Activated CD8-positive, alpha-beta memory T cell treated with anti-CD3 and anti-CD28 coated beads for 24 hours (primary cell): Measurements from ENCODE around the gene SOX12.
"Not testable (repeated sequence)": the region's sequence is repeated elsewhere in the genome, so short reads cannot be mapped to it uniquely, and the experiment has no call there.

ENCODE experiments used
- DNase-seq: peaks from one replicate; pipeline ENCODE4 v3.0.0-alpha.2; 2020

SOX12 gene

DNA sequence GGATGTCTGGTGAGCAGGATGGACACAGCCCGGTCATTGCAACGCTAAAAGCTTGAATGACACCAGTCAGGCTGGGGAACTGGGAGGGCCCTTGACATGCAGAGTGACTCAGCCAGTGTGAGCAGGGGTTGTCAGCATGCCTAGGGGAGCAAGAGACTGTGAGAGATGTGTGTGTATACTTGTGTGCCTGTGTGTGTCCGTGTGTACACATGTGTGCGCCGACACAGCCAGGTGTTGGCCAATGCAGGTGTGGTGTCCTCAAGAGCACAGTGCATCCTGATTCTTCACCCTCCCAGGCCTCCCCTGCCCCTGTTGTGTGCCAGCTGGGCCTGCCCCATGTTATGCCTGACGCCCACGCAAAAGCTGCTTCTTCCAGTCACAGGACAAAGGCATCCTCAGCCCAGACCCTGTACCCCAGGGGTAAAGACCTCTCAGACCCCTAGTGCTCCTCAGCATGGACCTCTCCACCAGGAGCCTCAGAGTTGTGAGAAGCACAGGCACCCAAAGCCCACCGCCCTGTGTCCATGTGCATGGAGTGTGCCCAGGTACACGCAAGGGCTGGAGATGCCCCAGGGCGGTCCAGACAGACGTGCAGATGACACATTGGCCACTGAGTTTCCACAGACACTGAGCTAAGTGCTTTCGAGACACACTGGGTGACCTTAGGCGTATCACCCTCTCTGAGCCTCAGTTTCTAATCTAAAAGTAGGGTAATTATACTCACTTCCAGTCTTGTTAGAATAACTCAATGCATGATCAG lies 38.1 kb downstream of the SOX12 start:
- no peak for DNase-seq

DNA sequence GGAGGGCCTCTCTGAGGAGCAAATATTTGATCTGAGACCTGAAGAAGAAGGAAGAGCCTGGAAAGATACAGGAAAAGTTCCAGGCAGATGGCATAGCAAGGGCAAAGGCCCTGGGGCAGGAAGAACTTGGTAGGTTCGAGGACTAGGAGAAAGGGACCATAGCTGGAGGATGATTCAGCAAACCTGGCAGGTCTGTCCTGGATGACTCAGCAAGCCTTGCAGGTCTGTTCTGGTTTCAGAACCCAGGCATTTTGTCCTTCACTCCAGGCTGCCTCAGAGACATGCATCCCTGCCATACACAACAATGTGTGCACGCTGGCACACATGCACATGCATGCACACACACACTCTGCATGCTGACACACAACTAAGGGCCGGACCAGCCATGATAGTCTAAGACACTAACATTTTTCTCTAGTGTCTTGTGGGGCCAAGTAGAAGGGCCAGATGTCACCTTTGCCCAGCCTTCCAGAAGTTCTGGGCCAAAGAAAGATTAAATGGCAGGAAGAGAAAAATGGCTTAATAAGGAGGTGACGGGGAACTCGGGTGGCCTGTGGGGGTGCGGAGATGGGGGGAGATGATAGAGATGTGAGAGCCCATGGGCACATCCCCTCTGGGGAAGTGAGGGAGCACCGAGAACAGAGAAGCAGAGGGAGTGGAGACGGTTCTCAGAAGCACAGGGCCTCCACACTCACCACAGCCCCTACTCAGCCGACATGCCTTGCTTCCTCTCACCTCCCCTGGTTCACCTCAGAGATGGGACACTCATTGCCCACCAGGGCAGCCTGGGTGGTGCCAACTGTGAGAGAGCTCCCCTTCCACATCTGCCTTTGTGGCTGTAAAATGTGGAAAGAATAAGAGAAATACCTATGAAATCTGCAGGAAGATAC lies 39.8 kb downstream of the SOX12 start:
- no peak for DNase-seq

DNA sequence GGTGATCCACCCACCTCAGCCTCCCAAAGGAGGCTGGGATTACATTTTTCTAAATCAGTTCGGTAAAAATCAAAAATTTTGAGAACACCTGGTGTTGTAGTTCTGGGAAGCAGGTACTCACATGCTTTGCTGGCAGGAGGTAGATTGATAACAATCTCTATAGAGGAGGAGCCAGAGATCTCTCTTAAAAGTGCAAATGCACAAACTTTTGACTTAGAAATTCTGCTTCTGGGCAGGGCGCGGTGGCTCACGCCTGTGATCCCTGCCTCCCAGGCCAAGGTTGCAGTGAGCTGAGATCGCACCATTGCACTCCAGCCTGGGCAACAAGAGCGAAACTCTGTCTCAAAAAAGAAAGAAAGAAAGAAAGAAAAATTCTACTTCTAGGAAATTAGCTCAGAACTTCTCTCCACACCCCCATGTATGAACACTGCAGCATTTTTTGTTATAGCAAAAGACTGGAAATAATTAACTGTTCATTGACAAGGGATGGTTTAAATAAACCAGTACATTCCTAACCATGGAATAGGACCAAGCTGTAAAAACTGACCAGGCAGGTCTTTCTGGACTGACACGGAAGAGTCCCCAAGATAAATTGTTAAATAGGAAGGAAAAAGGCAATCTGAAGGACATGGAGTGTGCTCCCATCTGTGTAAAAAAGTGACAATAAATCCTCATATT lies 40.8 kb downstream of the SOX12 start:
- no peak for DNase-seq

DNA sequence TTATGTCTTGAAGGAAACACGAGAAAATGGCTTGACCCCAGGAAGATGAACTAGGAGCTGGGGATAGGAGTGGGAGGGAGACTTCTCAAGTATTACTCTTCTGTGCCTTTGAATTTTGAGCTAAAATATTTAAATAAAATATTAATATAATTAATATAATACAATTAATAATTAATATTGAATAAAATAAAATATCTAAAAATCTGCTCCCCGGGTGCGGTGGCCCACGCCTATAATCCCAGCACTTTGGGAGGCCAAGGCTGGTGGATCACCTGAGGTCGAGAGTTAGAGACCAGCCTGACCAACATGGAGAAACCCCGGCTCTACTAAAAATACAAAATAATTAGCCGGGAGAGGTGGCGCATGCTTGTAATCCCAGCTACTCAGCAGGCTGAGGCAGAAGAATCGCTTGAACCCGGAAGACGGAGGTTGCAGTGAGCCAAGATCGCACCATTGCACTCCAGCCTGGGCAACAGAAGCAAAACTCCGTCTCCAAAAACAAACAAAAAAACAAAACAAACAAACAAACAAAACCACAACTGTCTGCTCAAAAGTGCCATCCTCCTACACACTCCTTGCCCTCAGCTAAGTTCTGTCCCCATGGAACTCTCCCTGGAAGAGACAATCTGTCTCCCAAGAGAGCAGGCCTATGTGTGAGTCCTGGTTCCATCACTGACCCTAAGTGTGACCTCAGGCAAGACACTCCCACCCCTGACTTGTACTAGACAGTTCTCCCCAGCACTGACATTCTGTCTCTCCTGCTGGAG lies 41.5 kb downstream of the SOX12 start:
- no peak for DNase-seq

DNA sequence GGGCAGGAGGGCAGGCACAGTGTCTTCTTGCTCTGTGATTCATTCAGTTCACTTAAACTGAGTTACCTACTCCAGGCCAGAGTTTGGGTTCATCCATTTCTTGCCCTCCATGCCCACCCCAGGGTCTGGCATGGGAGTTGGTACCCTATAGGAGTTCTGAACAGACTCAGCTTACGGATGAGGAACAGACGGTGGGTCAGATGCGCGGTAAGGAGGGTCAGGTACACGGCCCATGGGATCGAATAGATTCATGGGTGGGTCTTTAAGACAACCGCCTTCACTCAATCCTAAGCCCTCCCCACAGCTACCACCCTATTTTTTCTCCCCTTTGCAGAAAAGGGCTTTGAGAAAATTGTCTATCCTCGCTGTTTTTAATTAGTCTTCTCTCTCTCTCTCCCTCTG lies 42.1 kb downstream of the SOX12 start:
- DNase-seq: no peak

DNA sequence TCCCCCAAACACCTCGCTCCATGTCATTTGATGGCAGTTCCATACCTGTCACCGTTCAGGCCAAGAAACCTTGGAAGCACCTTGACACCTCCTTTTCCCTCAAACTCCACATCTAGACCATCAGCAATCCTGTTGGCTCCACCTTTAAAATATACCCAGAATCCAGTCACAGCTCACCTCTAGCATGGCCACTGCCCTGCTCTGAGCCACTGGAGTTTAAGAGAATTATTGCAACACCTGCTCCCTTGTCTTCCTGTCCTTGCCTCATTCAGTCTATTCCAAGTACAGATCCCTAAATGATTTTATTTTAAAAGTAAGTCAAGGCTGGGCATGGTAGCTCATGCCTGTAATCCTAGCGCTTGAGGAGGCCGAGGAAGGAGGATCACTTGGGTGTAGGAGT lies 43.6 kb downstream of the SOX12 start:
- DNase-seq: no peak

DNA sequence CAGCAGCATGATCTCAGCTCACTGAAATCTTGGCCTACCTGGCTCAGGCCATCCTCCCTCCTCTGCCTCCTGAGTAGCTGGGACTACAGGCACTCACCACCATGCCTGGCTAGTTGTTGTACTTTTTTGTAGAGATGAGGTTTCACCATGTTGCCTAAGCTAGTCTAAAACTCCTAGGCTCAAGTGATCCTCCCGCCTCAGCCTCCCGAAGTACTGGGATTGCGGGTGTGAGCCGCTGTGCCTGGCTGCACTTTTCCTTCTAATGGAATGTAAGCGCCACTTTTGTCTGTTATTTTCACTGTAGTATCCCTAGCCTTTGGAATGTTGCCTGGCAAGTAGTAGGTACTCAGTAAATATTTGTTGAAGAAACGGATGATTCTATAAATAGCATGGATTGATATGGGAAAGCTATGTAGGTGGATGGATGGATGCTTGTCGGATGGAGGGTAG lies 44.8 kb downstream of the SOX12 start:
- DNase-seq: no peak

DNA sequence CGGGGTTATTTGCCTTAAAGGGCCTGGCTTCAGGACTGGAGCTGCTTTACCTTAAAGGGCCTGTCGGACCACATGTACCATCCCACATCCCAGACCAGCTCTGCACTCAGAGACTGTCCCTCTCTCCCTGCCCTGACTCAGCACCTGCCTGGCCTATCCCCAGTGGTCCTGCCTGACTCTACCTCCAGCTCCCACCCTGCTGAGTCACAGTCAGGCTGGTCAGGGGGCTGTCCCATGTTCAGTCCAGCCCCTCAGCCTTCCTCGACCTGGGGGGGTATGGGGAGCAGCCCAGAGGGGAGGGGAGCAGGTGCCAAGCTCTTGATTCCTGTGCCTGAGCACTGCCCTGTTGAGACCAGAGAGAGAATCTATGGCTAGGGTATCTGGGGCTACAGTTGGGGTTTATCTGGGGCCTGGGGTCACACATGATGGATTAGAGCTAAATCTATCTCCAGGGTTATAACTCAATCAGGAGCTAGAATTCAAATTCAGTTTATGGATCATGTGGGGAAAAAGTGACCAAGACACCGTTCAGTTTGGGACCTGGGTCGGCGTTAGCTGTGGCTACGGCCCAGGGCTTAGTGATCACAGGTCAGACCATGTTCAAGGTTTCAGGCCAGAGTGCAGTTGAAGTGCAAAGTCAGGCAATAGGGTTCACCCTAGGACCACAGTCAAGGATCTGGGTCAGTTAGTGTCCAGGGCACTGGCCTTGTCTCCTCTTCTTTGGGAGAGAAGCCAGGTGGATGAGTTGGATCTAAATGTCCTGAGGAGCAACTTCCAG lies 45.8 kb downstream of the SOX12 start:
- no peak for DNase-seq

DNA sequence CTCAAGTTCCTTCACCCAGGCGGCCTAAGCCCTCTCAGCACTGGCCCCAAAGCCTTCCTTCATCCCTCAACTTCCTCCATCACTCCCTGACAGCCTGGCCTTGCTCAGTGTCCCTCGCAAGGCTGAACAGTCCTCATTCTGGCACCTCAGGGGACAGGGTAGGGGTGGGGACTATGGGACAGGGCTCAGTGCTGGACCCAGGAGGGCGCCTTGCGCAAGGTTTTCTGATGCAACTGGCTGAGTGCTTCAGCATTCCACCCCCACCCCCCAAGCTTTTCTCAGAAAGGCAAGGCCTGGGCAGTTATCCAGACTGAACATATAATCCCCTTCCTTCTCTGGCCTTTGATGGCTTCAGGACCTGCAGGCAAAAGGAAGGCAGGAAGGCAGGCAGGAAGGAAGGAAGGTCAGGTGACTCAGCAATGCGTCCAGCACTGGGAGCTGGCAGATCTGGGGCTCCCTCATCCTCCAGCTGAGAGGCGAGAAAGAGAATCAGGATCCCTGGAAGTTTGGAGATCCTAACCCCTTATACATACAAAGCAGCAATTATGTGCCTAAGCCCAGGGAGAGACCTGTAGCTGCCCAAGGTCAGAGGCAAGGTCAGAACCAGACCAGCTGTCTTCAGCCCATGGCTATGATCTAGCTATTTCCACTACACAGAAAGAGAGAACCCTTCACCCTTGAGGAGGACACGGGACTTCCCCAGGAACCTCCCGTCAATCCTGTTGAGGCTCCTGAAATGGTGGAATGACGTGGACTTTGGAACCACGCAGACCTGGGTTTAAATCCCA lies 46.6 kb downstream of the SOX12 start:
- no peak for DNase-seq

DNA sequence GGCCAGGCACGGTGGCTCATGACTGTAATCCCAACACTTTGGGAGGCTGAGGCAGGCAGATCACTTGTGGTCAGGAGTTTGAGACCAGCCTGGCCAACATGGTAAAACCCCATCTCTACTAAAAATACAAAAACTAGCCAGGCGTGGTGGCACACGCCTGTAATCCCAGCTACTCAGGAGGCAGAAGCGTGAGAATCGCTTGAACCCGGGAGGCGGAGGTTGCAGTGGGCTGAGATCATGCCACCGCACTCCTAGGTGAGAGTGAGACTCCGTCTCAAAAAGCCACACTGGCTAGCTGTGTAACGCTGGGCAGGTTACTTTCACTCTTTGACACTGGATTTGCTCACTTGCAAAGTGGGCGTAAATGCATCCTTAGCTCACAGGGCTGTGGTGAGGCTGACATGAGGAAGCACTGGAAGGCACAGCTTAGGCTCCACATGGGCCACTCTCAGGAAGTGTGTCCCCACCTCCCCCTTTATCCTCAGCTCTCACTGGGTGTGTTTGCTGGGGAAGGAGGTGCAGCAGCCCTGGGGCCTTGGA lies 47.3 kb downstream of the SOX12 start:
- not testable (repeated sequence) for DNase-seq

DNA sequence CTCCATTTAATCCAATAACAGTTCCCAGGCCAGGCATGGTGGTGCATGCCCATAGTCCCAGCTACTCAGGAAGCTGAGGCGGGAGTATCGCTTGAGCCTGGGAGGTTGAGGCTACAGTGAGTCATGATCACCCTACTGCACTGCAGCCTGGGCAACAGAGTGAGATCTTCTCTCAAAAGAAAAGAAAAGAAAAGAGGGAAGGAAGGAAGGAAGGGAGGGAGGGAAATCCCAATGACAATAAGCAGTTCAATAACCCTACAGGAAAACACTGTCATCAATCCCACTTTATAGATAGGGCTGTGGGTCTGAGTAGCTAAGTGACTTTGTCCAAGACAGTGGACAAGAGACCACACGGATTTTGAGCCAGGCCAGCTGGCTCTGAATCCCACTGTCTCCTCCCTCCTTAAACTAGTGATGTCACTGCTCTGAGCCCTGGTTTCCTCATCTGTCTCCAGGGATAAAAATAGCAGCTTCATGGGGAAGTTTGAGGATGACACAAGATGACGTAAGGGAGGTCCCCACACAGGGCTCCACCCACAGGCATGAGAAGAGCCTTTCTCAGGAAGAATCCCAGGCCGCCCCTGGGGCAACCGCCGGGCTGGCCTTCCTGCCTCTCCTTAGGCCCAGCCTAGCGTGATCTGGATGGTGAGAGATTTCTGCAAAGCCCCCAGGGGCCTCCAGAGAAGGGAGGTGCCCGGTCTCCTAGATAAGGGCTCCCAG lies 48.0 kb downstream of the SOX12 start:
- no peak for DNase-seq

DNA sequence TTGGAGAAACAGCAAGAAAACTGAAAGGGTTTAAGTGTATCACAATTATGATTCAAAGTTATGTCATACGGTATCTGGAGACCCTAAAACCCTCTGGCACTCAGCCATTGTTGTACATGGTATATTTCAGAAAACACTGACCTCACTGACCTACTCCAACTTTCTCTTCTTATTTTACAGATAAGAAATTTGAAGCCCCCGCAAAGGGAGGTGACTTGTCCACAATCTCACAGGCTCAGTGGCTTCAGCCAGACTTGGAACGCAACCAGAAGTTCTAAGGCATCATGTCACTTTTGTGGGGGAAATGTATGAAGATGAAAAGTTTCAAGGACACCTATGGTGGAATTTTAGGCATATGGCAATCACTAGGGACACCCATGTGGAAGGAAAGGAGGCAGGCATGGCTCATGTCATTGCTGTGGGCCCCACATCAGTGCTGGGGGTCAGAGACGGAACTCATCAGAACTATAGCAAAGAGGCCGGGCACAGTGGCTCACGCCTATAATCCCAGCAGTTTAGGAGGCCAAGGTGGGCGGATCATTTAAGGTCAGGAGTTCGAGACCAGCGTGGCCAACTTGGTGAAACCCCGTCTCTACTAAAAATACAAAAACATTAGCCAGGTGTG lies 50.0 kb downstream of the SOX12 start:
- no peak for DNase-seq

DNA sequence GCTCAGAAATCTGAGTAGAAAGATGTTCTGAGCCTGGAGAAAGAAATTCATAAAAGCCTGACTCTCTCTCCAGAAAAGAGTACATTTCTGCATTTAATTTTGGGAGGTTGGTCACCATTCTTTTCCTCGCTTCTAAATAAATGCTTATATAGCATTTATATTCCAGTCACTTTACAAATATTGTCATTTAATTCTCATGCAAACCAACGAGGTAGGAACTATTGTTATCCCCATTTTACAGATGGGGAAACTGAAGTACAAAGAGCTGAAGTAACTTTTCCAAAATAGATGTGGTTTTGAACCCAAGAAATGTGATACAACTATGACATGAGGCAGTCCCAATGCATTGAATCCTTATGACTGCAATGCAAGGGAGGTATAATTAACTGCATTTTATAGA lies 50.7 kb downstream of the SOX12 start:
- no peak for DNase-seq

DNA sequence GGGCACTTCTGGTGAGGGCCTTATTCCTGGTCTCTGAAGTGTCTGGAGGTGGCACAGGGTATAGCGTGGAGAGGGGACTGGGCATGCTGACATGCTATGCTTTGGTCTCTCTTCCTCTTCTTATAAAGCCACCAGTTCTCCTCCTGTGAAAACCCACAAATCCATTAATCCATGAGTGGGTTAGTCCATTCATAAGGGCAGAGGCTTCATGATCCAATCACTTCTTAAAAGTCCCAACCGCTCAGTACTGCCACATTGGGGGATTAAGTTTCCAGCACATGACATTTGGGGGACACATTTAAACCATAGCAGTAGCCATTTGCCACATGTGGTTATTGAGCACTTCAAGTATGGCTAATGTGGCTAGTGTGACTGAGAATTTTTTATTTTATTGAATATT lies 51.4 kb downstream of the SOX12 start:
- no peak for DNase-seq

DNA sequence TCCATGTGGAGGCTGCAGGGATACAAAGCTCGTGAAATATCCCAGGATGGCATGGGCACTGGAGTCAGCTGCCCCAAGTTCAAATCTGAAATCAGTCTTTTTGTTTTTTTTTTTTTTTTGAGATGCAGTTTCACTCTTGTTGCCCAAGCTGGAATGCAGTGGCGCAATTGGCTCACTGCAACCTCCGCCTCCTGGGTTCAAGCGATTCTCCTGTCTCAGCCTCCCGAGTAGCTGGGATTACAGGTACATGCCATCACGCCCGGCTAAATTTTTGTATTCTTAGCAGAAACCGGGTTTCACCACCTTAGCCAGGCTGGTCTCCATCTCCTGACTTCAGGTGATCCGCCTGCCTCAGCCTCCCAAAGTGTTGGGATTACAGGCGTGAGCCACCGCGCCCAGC lies 52.2 kb downstream of the SOX12 start:
- DNase-seq: not testable (repeated sequence)

DNA sequence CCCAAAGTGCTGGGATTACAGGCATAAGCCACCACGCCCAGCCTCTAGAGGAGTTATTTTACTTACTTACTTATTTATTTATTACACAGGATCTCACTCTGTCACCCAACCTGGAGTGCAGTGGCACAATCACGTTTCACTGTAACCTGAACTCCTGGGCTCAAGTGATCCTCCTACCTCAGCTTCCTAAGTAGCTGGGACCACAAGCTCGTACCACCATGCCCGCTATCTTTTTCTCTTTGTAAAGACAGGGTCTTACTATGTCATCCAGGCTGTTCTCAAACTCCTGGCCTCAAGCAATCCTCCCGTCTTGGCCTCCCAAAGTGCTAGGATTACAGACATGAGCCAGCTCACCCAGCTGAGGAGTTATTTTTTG lies 53.6 kb downstream of the SOX12 start:
- DNase-seq: no peak
